Superior temporal gyrus (tissue), 1 donor: ENCODE results near the gene BAHCC1.
A peak's percentile ranks its signal among the peaks of the same experiment; 100 is the strongest.

Experiments used
- DNase-seq: peaks from one replicate; pipeline ENCODE4 v3.0.0-alpha.2; 2016; ENCODE audit errors: extremely low spot score

BAHCC1 gene

DNA sequence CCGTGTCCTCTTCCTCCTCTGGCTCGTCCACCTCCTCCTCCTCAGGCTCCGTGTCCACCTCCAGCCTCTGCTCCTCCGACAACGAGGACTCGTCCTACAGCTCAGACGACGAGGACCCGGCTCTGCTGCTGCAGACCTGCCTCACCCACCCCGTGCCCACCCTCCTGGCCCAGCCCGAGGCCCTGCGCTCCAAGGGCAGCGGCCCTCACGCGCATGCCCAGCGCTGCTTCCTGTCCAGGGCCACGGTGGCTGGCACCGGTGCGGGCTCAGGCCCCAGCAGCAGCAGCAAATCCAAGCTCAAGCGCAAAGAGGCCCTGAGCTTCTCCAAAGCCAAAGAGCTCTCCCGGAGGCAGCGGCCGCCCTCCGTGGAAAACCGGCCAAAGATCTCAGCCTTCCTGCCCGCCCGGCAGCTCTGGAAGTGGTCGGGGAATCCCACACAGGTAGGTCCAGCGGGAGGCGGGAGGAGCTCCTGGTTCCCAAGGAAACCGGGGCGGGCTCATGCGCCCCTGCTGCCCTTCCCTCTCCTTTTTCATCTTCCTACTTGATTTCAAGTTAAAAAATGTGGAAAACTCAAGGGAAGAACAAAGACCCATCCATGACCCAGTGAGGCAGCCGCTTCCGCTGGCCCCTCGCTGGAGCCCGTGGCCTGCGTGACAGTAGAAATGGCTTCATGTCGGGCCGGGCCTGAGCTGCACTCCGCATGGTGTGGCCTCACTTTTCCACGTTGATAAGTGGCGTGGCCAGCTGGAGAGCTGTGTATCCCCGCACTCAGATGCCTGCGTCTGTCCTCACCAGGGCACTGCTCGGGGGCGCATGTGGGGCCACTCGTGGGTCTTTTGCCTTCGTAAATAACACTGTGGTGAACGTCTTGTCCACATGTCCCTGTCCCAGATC, 66.6 kb downstream of the BAHCC1 start:
- DNase-seq = no peak

- no peak for DNase-seq
Measured at GRCh38 chr17:81462506-81463125, 67.4 kb downstream of the BAHCC1 start.

DNA sequence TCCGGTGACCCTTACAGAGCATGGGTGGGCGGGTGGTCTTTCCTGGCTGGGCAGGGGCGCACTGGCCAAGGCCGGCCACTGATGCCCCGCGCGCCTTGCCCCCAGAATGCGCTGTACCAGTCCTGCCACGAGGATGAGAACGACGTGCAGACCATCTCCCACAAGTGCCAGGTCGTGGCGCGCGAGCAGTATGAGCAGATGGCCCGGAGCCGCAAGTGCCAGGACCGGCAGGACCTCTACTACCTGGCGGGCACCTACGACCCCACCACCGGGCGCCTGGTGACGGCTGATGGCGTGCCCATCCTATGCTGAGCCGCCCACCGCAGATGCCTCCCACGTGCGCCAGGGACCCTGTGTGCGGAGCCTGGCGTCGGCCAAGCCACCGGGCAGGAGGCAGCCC, 68.2 kb downstream of the BAHCC1 start:
- DNase-seq = no peak

DNA sequence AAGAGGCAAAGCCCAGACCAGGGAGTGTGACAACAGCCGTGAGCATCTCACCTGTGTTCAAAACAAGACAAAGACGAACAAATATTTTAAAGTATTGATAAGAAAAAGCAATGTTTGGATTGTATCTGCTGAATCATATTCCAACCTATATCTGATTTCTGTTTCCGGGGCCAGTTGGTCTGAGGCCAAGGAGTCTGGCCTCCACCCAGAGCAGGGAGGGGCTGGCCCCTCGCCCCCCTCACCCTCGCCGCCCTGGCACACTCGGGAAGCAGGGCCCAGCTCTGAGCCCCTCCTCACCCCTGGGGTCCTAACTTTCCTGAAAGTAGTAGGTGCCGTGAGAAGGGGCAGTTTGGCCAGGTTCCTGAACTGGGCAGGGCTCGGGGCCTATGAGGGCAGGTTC, 69.3 kb downstream of the BAHCC1 start:
- no peak for DNase-seq

- DNase-seq = no peak
Measured at GRCh38 chr17:81465910-81466309, 70.7 kb downstream of the BAHCC1 start.

GRCh38 chr17:81466564-81467472, 71.6 kb downstream of the BAHCC1 start:
- no peak for DNase-seq

DNA sequence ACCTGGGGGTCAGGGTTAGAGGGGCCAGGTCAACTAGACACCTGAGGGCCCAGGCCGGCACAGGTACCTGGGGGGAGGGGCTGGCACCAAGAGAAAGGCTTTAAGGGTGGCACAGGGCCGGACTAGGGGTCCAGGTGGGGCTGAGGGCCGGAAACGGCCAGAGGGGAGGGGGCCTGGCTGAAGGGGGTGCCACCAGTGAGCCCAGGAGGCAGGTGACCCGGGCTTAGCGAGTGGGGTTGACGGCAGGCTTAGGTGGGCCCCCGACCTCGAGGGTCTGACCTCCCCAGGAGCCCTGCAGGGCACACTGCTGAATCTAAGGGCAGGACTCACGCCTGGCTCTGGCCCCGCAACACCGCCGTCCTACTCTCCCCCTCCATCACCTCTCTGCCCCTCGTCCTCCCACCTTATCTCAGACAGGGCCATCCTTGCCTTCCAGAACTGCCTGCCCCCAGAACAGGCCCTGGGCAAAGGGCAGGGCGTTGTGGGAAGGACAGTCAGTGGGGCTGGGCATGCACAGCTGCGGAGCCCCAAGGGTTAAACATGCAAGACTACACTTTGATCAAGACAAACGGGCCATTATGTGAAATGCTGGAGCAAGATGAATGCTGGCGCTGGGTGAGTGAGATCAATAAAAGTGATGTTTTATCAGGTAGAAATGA, 73.0 kb downstream of the BAHCC1 start:
- DNase-seq = no peak

GRCh38 chr17:81468770-81469121, 73.5 kb downstream of the BAHCC1 start:
- DNase-seq = no peak

DNA sequence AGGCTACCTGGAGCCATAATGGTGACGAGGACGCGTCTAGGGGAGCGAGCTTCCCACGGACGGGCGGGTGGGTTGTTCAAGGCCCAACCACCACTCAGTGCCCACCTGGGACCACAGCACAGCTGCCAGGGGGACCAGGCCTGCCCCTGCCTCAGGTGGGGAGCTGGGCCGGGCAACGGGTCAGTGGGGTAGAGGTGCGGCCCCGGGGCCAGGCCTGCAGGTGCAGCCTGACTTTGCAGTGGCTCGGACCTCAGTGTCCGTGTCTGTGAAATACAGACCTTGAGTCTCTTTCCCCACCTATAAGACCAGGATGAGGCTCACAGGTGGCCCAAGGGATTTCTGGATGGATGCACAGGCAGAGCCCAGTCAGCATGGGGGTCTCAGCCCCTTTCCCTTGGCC, 74.0 kb downstream of the BAHCC1 start:
- DNase-seq = no peak

- peak; percentile 43 for DNase-seq
Measured at GRCh38 chr17:81470270-81470943, 75.2 kb downstream of the BAHCC1 start.

GRCh38 chr17:81470944-81471817, 75.9 kb downstream of the BAHCC1 start:
- no peak for DNase-seq

- DNase-seq = peak; percentile 75
Measured at GRCh38 chr17:81471818-81472456, 76.7 kb downstream of the BAHCC1 start.

- DNase-seq = no peak
Measured at GRCh38 chr17:81473019-81473418, 77.8 kb downstream of the BAHCC1 start.

GRCh38 chr17:81474958-81475357, 79.7 kb downstream of the BAHCC1 start:
- DNase-seq = no peak

DNA sequence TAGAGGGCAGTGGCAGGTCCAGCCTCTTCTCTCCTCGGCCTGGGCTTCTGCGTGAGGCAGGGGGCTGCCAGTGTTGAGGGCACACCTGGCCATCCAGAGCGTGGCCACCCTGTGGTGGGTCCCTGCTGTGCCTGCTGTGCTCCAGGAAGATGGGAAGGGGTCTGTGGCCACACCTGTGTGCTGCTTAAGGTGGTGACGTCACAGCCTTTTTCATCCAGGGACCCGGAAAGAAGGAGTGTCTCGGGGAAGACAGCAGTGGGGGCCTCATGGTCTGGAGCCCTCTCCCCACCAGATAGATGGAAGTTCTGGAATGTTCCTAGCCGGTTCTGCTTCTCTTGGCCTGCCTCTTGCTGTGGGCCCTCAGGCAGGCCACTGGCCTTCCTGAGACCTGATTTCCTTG, 80.8 kb downstream of the BAHCC1 start:
- no peak for DNase-seq

- DNase-seq = no peak
Measured at GRCh38 chr17:81476635-81477034, 81.4 kb downstream of the BAHCC1 start.

DNA sequence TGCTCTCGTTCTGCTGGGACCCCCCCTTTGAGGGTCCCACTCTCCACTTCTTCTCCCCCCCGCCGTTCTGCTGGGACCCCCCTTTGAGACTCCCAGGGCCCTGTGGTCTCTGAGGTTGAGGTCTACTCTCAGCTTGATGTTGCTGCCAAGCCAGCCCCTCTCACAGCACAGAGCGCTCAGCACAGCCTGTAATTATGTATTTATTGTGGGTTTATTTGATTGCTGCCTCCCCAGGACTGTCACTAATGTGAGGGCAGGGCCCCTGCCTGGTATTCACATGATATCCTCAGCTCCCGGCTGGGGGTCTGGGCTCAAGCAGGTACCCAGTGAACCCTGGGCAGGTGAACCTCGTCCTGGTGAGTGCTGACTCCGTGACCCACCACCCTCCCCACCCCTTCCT, 81.9 kb downstream of the BAHCC1 start:
- no peak for DNase-seq

- DNase-seq = no peak
Measured at GRCh38 chr17:81478119-81478518, 82.9 kb downstream of the BAHCC1 start.

DNA sequence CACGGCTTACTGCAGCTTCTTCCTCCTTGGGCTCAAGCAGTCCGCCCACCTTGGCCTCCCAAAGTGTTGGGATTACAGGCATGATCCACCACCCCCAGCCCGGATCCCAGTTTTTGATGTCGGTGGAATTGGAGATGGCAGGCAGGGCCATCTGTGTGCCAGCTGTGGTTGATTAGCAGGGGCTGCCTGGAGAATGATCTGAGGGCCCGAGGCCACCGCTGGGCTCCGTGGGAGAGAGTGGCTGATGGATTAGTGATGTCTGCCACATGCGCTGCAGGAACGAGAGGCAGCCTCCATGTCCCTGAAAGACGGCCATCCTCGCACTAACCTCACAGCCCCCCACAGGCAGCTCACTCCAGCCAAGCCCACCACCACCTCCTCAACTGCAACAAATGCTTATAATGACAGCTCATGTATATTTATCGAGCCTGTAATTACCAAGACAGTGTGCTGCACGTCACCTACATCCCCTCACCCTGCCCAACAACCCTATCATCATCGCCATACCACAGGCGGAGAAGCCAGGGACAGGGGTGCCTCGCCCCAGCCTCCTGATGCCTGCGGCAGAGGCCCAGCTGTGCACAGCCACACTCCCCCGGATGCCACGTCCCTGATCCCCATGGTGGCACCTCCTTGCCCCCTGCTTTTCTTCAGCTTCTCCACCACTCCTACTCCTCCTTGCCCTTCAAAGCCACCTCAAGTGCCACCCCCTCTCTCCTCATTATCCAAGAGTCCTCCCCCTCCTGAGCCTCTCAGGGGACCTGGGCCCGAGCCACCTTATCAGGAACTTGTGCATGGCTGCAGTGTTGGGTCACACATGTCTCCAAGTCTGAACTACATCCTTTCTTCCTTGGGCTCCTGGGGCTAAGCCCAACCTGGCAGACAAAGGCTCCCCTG, 84.2 kb downstream of the BAHCC1 start:
- DNase-seq = no peak
